HepG2 (cell line): ENCODE data around the gene USF2. TPM values are rescaled to one million over a fixed set of nuclear protein-coding genes. Genes with fewer than 3 reads are reported as not detected.

Experiments
- SRSF1 ChIP-seq: fragments of 200-400 bp; formaldehyde crosslinking; optimal IDR thresholded peaks from 2 replicates; pipeline ENCODE3; 2017; ENCODE audit warnings: mild to moderate bottlenecking, low read depth, low read length, moderate library complexity
- TCF7 ChIP-seq: sonication (generic); IDR thresholded peaks from 2 replicates; pipeline ENCODE4 v1.6.1; 2016; ENCODE audit warnings: antibody characterized with exemption, low read depth
- ZNF3 ChIP-seq: IDR thresholded peaks from 2 replicates; pipeline ENCODE4 v1.7.0; 2017; ENCODE audit warnings: inconsistent platforms
- ZNF383 ChIP-seq: sonication (generic); formaldehyde crosslinking; IDR thresholded peaks from 2 replicates; pipeline ENCODE4 v1.4.0; 2020; ENCODE audit warnings: missing genetic modification reagents, mild to moderate bottlenecking, borderline replicate concordance
- ZNF44 ChIP-seq: sonication (generic); formaldehyde crosslinking; IDR thresholded peaks from 2 replicates; pipeline ENCODE4 v1.5.1; 2020; ENCODE audit warnings: mild to moderate bottlenecking, missing genetic modification reagents
- polyA plus RNA-seq, 8 experiments: library from polyadenylated mRNA; depleted of rRNA in 3 of 8; stranded (reverse) in 7 of 8; unstranded in 1 of 8; fragments of >200 nt; fragmentation: Illumina TruSeq in 4 of 8; extraction: Trizol in 4 of 8; gene quantifications; 2 replicates each; pipeline versions ENCODE4 v1.2.1 to v1.2.3, GENCODE V29; 2011 to 2016; ENCODE audit warnings: low read depth in 4 of 8, missing spikeins in 1 of 8, mixed read lengths in 1 of 8; ENCODE audit not compliant: insufficient read depth in 1 of 8
- total RNA-seq, 5 experiments: library from RNA; depleted of rRNA; stranded (reverse); fragments of >200 nt; fragmentation: Illumina TruSeq; extraction: Trizol; gene quantifications; 2 replicates each; pipeline ENCODE4 v1.2.3, GENCODE V29; 2016; ENCODE audit warnings: low read depth in 1 of 5
- TF ChIP-seq, protein P1 (sequence below): sonication (generic); formaldehyde crosslinking; conservative IDR thresholded peaks from 2 replicates; pipeline ENCODE4 v1.4.0; 2020; ENCODE audit warnings: missing genetic modification reagents
- TF ChIP-seq, protein P2 (sequence below): sonication (generic); formaldehyde crosslinking; IDR thresholded peaks from 2 replicates; pipeline ENCODE4 v1.4.0; 2020; ENCODE audit warnings: low read depth, mild to moderate bottlenecking, missing genetic modification reagents
- TF ChIP-seq, protein P3 (sequence below): sonication (generic); formaldehyde crosslinking; IDR thresholded peaks from 2 replicates; pipeline ENCODE4 v1.4.0; 2020; ENCODE audit warnings: missing genetic modification reagents, low read depth, mild to moderate bottlenecking, borderline replicate concordance
- TF ChIP-seq, protein P4 (sequence below): sonication (generic); formaldehyde crosslinking; IDR thresholded peaks from 2 replicates; pipeline ENCODE4 v1.5.1; 2020; ENCODE audit warnings: missing genetic modification reagents, mild to moderate bottlenecking, borderline replicate concordance
- TF ChIP-seq, protein P5 (sequence below): sonication (generic); formaldehyde crosslinking; IDR thresholded peaks from 2 replicates; pipeline ENCODE4 v1.5.1; 2020; ENCODE audit warnings: missing genetic modification reagents, mild to moderate bottlenecking, borderline replicate concordance
- TF ChIP-seq, protein P6 (sequence below): sonication (generic); formaldehyde crosslinking; IDR thresholded peaks from 2 replicates; pipeline ENCODE4 v1.4.0; 2020; ENCODE audit warnings: missing genetic modification reagents

The USF2 gene
- total and polyA plus RNA-seq, 2 of the 13 experiments (the other 11 are each of a cell fraction or from before 2014, with no cell fraction given): 54.9 to 106 TPM

DNA sequence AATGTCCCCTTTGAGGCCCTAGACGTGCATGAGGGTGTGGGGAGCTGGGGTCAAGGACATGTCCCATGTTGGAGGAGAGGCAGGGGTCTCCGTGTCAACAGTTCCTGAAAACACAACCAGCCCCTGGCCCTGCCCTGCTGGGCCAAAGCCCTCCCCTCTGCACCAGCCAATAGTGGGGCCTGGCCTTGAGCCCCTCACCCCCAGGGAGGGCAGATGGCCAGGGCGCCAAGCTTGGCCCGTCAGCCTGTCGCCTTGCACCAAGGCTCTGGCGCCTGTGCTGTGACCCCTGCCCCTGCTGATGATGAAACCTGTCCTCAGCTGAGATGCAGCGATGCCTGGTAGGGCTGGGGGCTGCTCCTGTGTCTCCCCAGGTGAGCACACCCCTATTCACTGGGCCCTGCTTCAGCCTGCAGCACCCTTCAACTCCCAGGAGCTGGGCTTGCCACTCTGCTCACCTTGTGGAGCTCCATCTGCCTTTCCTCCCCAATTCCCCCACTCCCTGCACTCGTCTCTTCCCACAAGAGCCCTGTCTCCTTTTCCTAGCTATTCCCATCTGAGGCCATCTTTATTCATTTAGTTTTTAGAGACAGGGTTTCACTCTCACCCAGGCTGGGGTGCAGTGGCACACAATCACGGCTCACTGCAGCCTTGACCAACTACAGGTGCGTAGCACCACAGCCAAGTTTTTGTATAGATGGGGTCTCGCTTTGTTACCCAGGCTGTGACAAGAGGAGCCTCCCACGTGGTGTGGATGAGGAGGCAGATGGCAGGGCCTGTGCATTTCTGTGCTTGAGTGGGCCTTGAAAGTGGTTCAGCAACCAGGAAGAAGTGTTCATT lies 11.4 kb downstream of the USF2 start (continued):
- TF ChIP-seq, protein P1, sequence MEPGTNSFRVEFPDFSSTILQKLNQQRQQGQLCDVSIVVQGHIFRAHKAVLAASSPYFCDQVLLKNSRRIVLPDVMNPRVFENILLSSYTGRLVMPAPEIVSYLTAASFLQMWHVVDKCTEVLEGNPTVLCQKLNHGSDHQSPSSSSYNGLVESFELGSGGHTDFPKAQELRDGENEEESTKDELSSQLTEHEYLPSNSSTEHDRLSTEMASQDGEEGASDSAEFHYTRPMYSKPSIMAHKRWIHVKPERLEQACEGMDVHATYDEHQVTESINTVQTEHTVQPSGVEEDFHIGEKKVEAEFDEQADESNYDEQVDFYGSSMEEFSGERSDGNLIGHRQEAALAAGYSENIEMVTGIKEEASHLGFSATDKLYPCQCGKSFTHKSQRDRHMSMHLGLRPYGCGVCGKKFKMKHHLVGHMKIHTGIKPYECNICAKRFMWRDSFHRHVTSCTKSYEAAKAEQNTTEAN (CRISPR knock-in tag): no peak
- TF ChIP-seq, protein P2, sequence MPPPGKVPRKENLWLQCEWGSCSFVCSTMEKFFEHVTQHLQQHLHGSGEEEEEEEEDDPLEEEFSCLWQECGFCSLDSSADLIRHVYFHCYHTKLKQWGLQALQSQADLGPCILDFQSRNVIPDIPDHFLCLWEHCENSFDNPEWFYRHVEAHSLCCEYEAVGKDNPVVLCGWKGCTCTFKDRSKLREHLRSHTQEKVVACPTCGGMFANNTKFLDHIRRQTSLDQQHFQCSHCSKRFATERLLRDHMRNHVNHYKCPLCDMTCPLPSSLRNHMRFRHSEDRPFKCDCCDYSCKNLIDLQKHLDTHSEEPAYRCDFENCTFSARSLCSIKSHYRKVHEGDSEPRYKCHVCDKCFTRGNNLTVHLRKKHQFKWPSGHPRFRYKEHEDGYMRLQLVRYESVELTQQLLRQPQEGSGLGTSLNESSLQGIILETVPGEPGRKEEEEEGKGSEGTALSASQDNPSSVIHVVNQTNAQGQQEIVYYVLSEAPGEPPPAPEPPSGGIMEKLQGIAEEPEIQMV (CRISPR knock-in tag): no peak
- TF ChIP-seq, protein P3, sequence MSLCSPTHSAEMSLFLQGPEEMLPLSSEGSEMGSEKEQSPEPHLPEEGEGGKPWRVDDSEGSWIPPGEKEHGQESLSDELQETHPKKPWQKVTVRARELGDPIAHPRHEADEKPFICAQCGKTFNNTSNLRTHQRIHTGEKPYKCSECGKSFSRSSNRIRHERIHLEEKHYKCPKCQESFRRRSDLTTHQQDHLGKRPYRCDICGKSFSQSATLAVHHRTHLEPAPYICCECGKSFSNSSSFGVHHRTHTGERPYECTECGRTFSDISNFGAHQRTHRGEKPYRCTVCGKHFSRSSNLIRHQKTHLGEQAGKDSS (CRISPR knock-in tag): peak; percentile 76; the same call in 1 of the 2 replicates
- no peak; the same call in 1 of the 2 replicates for TF ChIP-seq ZNF383 (CRISPR knock-in tag)
- TF ChIP-seq, protein P4, sequence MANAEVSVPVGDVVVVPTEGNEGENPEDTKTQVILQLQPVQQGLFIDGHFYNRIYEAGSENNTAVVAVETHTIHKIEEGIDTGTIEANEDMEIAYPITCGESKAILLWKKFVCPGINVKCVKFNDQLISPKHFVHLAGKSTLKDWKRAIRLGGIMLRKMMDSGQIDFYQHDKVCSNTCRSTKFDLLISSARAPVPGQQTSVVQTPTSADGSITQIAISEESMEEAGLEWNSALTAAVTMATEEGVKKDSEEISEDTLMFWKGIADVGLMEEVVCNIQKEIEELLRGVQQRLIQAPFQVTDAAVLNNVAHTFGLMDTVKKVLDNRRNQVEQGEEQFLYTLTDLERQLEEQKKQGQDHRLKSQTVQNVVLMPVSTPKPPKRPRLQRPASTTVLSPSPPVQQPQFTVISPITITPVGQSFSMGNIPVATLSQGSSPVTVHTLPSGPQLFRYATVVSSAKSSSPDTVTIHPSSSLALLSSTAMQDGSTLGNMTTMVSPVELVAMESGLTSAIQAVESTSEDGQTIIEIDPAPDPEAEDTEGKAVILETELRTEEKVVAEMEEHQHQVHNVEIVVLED: 0 out of 2 replicates have a peak, but pooled peaks have one; percentile 30
- TF ChIP-seq ZNF44: no peak
- TF ChIP-seq, protein P5, sequence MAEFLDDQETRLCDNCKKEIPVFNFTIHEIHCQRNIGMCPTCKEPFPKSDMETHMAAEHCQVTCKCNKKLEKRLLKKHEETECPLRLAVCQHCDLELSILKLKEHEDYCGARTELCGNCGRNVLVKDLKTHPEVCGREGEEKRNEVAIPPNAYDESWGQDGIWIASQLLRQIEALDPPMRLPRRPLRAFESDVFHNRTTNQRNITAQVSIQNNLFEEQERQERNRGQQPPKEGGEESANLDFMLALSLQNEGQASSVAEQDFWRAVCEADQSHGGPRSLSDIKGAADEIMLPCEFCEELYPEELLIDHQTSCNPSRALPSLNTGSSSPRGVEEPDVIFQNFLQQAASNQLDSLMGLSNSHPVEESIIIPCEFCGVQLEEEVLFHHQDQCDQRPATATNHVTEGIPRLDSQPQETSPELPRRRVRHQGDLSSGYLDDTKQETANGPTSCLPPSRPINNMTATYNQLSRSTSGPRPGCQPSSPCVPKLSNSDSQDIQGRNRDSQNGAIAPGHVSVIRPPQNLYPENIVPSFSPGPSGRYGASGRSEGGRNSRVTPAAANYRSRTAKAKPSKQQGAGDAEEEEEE (CRISPR knock-in tag): no peak
- TF ChIP-seq ZNF3: no peak
- TF ChIP-seq, protein P6, sequence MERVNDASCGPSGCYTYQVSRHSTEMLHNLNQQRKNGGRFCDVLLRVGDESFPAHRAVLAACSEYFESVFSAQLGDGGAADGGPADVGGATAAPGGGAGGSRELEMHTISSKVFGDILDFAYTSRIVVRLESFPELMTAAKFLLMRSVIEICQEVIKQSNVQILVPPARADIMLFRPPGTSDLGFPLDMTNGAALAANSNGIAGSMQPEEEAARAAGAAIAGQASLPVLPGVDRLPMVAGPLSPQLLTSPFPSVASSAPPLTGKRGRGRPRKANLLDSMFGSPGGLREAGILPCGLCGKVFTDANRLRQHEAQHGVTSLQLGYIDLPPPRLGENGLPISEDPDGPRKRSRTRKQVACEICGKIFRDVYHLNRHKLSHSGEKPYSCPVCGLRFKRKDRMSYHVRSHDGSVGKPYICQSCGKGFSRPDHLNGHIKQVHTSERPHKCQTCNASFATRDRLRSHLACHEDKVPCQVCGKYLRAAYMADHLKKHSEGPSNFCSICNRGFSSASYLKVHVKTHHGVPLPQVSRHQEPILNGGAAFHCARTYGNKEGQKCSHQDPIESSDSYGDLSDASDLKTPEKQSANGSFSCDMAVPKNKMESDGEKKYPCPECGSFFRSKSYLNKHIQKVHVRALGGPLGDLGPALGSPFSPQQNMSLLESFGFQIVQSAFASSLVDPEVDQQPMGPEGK (CRISPR knock-in tag): peak; percentile 97
- no peak for TF ChIP-seq TCF7
- TF ChIP-seq SRSF1: no peak
